Measurements from ENCODE around the gene RPS6KC1.
"Not testable (repeated sequence)": the region's sequence is repeated elsewhere in the genome, so short reads cannot be mapped to it uniquely, and the experiment has no call there.

RPS6KC1 gene

DNA sequence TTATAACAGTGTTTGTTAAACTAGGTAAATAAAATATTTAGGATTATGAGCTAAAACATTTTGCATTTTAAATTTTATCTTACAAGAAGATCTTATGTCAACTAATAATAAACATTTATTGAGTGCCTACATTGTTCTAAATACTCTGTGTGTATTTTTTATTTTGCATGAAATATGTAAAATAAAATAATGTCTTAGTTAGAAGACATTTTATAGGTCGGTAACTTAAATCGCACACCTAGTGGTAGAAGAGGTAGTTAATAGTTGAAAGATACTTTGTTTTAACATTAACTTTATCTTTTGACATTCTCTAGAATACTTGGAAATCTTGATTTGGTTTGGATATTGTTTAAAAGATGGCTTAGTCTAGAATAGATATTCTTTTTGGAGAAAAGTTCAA lies 60.5 kb downstream of the RPS6KC1 start:
- peaks cover 15% of the 10 kb centered on the region for H3K4me1 Mint-ChIP-seq
- H3K4me3 Mint-ChIP-seq: no peak overlapping the region
- no peak for DNase-seq
- H3K9me3 Mint-ChIP-seq: peaks cover 0 to 6% of the 10 kb centered on the region in 2 donors
- no peak overlapping the region for H3K27ac Mint-ChIP-seq
- H3K27me3 Mint-ChIP-seq: no peaks in the 10 kb centered on the region
- no peak for ATAC-seq

DNA sequence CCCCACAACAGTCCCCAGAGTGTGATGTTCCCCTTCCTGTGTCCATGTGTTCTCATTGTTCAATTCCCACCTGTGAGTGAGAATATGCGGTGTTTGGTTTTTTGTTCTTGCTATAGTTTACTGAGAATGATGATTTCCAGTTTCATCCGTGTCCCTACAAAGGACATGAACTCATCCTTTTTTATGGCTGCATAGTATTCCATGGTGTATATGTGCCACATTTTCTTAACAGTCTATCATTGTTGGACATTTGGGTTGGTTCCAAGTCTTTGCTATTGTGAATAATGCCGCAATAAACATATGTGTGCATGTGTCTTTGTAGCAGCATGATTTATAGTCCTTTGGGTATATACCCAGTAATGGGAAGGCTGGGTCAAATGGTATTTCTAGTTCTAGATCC lies 61.7 kb downstream of the RPS6KC1 start:
- not testable (repeated sequence) for ATAC-seq, DNase-seq, H3K27me3 Mint-ChIP-seq, H3K27ac Mint-ChIP-seq, H3K9me3 Mint-ChIP-seq, H3K4me3 Mint-ChIP-seq
- H3K4me1 Mint-ChIP-seq: peaks cover 15% of the 10 kb centered on the region

DNA sequence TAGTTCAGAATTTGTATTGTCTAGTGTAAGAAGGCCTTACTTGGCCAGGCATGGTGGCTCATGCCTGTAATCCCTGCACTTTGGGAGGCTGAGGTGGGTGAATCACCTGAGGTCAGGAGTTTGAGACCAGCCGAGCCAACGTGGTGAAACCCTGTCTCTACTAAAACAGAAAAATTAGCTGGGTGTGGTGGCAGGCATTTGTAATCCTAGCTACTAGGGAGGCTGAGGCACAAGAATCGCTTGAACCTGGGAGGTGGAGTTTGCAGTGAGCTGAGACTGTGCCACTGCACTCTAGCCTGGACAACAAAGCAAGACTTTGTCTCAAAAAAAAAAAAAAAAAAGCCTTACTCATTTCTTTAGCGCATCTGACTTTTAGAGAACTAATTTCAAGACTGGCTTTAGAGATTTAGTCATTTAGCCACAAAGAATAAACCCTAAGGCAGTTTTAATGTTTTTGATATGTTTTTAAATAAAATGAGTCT lies 66.7 kb downstream of the RPS6KC1 start:
- not testable (repeated sequence) for H3K27me3 Mint-ChIP-seq, ATAC-seq, H3K4me3 Mint-ChIP-seq, DNase-seq, H3K9me3 Mint-ChIP-seq, H3K4me1 Mint-ChIP-seq, H3K27ac Mint-ChIP-seq

DNA sequence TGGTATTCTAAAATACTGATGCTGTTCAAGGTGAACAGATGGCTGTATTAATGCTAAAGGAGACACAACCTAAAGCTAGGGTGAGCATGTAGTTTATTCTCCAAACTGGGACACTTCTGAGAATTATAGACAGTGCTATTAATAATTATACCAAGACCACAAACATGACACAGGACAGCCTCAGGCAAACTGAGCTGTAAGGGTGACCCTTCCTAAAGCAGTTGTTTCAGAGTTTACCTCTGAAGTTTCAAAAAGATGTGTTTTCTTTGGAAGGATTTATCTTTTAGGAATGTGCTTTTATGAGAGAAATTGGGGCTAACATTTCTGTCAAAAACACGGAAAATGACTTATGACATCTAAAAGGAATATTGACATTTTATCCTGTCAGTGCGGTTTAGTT lies 68.8 kb downstream of the RPS6KC1 start:
- Mint-ChIP-seq H3K4me3 (no peak overlapping the region), H3K27ac (no peak overlapping the region), H3K9me3 (no peaks in the 10 kb centered on the region)

DNA sequence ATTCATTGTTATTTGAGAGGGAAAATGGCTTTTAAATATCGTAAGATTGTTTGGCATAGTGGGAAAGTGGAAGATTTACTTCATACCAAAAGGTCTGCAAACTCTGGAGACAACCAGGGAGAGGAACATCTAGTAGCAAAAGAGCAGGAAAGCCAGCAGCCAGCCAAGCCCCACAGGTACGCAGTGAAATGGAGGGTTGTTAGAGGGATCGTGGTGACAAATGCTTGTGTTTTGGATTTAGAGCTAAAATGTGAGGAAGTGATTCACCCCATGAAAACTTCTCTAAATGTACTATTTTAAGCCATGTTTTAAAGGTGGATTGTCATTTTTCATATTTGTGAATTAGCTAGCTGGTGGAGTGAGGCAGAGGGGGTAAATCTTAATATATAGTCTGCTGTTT lies 69.3 kb downstream of the RPS6KC1 start:
- no peaks in the 10 kb centered on the region for H3K27me3 Mint-ChIP-seq
- no peak overlapping the region for H3K4me3 Mint-ChIP-seq
- no peak for DNase-seq
- ATAC-seq: no peak
- no peaks in the 10 kb centered on the region for H3K9me3 Mint-ChIP-seq
- no peak overlapping the region for H3K27ac Mint-ChIP-seq
- no peaks in the 10 kb centered on the region for H3K4me1 Mint-ChIP-seq

More for the DNA sequence above, 68.8 kb downstream of the RPS6KC1 start:
- no peaks in the 10 kb centered on the region for H3K4me1 Mint-ChIP-seq
- no peaks in the 10 kb centered on the region for H3K27me3 Mint-ChIP-seq
- DNase-seq (no peak), ATAC-seq (no peak)

DNA sequence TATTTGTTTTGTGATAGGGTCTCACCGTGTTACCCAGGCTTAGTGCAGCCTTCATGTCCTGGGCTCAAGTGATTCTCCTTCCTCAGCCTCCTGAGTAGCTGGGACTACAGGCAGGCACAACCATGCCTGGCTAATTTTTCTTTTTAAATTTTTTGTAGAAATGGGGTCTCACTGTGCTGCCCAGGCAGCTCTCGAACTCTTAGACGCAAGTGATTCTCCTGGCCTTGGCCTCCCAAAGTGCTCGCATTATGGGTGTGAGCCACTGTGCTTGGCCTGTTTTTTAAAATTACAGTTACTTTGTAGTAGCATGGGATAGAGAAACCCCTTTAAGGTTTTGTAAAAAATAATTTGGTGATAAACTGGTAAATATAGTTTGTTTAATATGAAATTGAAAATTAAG lies 69.9 kb downstream of the RPS6KC1 start:
- Mint-ChIP-seq H3K27ac (no peak overlapping the region), H3K9me3 (no peaks in the 10 kb centered on the region), H3K4me1 (no peaks in the 10 kb centered on the region), H3K27me3 (no peaks in the 10 kb centered on the region), H3K4me3 (no peak overlapping the region)
- DNase-seq (no peak), ATAC-seq (no peak)

DNA sequence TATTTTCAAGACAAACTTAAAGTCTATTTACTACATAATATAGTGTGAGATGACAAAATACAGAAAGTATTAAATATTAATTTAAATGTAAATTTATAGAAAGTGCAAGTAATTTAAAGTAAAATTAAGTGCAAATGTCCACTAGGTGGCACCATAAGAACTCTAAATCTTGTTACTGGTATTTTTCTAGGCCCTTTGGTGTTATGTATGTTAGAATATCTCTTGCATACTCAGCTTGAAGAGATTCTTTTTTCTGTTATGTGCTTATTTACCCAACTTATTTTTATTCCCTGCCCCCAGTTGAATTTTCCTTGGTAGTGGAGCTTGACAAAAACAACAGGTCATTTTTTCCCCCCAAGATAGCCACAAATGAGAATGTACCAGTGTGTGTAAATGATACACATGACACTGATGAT lies 71.5 kb downstream of the RPS6KC1 start:
- ATAC-seq: no peak
- Mint-ChIP-seq H3K9me3 (no peaks in the 10 kb centered on the region), H3K4me1 (no peaks in the 10 kb centered on the region), H3K27ac (no peak overlapping the region), H3K27me3 (no peaks in the 10 kb centered on the region), H3K4me3 (no peak overlapping the region)
- DNase-seq: no peak

DNA sequence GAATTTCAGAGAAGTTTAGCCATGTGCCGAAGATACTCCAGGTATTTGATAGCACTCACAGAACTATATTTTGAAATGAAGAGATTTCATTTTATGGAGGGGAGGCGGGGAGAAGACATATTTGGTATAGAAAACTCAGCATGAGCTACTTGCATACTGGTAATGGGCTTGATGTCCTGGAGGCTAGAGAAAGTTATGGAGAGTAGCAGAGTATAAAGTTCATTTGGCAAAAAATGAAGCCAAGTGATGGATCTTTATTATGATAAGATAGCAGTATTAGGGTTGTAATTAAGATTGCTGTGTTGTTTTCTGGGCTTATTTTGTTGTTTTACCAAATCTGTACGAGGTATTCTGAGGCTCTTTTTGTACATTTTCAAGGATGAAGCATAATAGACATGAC lies 72.0 kb downstream of the RPS6KC1 start:
- ATAC-seq (no peak), DNase-seq (no peak)
- Mint-ChIP-seq H3K4me3 (no peak overlapping the region), H3K9me3 (no peaks in the 10 kb centered on the region), H3K4me1 (no peaks in the 10 kb centered on the region), H3K27me3 (no peaks in the 10 kb centered on the region), H3K27ac (no peak overlapping the region)

DNA sequence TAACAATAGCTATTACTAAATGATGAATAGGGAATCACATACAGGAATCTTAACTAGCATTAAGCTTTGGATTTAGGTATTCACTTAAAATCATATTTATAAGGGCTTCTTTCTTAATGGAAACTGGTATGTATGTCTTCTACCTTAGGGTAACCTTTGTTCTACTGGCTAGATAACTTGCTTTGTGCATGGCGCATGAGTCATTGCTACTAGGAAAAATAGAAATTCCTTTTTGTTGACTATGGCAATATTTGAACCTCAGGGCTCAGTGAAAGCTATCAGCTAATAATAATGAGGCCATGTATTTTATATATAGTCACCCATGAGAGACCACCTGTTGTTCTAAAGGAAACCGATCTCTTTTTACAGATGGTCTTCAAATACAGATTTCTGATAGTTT lies 72.5 kb downstream of the RPS6KC1 start:
- ATAC-seq (no peak), DNase-seq (no peak)
- Mint-ChIP-seq H3K27me3 (no peaks in the 10 kb centered on the region), H3K4me3 (no peak overlapping the region), H3K4me1 (no peaks in the 10 kb centered on the region), H3K9me3 (no peaks in the 10 kb centered on the region), H3K27ac (no peak overlapping the region)

DNA sequence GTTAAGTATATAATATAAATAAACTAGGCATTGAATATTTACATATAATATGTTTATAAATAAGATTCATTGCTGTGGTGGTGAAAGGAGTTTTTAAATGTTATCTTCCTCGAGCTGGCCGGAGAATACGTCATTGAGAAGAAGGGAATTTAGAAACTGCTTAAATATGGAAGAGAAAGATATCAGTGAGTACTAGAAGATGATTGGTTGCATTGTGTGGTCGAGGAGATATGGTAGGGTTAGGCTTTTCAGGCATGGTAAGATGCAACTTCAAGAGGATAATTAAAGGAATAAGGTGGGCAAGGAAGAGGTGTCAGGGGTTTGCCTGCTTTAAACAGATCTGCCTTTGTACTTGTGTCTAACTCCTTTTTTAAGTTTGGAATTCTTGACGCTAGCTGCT lies 73.5 kb downstream of the RPS6KC1 start:
- Mint-ChIP-seq H3K4me3 (no peak overlapping the region), H3K9me3 (no peaks in the 10 kb centered on the region), H3K27me3 (no peaks in the 10 kb centered on the region), H3K27ac (no peak overlapping the region), H3K4me1 (no peaks in the 10 kb centered on the region)
- no peak for DNase-seq
- no peak for ATAC-seq

DNA sequence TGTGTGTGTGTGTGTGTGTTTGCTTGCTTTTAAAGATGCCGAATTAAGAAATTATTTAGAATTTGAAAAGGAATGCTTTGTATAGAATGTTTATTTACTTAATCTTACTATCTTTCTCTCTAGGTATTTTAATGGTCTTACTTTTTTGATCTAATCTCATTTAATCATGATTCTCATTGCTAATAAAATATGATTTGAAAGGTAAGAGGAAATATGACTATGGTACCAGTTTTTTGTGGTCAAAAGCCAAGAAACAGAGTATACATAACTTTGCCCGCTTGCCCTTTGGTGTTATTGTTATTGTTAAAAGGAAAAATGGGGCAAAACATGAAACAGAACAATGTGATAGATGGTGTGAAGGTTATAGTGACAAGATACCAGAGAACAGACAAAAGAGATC lies 74.6 kb downstream of the RPS6KC1 start:
- Mint-ChIP-seq H3K4me1 (no peaks in the 10 kb centered on the region), H3K27ac (no peak overlapping the region), H3K9me3 (no peaks in the 10 kb centered on the region), H3K4me3 (no peak overlapping the region), H3K27me3 (no peaks in the 10 kb centered on the region)
- DNase-seq (no peak), ATAC-seq (no peak)

DNA sequence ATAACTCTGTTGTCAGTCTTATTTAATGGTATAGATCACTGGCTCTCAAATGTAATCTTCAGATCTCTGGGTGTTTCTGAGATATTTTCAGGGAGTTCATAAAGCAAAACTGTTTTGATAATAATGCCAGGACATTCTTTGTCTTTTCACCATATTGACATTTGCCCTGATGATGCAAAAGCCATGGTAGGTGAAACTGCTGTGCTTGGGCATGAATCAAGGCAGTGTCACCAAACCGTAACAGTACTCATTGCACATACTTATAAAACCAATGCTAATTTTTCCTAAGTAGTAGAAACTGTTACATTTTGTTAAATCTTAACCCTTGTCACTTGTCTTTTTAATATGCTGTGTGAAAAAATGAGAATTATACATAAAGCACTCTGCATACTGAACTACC lies 76.0 kb downstream of the RPS6KC1 start:
- H3K27me3 Mint-ChIP-seq: no peaks in the 10 kb centered on the region
- ATAC-seq: no peak

DNA sequence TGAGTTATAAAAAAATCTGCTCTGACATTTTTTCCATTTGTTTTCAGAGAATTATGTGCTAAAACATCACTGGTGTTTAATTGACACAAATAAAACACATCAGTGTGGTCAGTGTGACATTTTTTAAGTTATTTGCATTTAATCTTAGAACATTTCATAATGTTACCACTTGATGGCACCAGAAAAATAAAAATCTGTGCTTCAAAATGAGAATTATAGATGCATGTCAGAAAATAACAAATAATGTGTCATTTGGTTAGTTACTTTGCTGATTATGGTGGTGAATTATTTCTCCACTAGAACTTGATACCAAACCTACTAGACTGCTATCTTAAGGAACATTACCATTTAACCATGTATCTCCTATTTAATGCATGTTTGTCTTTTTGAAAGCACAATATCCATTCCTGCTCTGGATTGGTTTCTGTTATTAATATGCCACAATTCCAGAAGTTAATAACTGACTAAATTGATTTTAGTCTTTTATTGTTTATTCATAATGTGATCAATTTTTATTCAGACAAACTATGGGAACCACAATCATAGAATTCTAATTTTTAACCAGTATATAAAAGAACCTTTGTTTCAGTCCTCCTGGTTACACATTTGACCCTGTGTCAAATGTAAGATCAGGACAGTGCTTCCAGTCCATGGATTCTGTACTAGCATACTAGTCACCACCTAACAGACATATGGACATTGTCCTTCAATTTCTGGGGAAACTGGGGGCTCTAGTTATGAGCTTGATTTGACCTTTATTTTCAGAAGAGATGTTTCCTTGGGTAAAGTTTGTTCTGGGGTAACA lies 81.0 kb downstream of the RPS6KC1 start:
- no peaks in the 10 kb centered on the region for H3K9me3 Mint-ChIP-seq
- ATAC-seq (no peak), DNase-seq (no peak)
- H3K27me3 Mint-ChIP-seq: no peaks in the 10 kb centered on the region
- no peaks in the 10 kb centered on the region for H3K4me1 Mint-ChIP-seq
- no peak overlapping the region for H3K27ac Mint-ChIP-seq
- H3K4me3 Mint-ChIP-seq: no peak overlapping the region

More for the DNA sequence above, 76.0 kb downstream of the RPS6KC1 start:
- H3K4me1 Mint-ChIP-seq: no peaks in the 10 kb centered on the region
- H3K9me3 Mint-ChIP-seq: no peaks in the 10 kb centered on the region
- H3K27ac Mint-ChIP-seq: no peak overlapping the region
- DNase-seq: no peak
- no peak overlapping the region for H3K4me3 Mint-ChIP-seq

DNA sequence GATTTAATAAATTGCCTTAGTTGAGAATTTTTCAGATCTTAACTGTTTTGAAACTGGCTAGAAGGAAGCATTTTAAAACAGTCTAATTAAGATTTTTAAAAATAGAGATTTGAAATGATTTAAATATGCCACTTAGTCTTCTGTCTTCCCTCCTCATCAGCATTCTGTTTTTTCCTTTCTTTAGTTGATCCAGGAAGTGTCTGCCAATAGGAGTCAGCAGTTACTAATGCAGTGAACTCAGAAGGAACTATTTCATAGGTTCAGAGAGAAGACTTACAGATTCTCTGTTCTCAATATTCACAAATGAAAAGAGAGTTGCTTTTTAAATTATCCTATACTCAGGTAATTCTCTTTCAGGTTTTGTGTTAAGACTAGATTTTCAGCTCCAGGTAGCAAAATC lies 84.5 kb downstream of the RPS6KC1 start:
- Mint-ChIP-seq H3K9me3 (peaks cover 0 to 9% of the 10 kb centered on the region in 2 donors), H3K4me1 (no peaks in the 10 kb centered on the region), H3K27ac (no peak overlapping the region), H3K27me3 (no peaks in the 10 kb centered on the region), H3K4me3 (no peak overlapping the region)
- no peak for ATAC-seq
- DNase-seq: no peak

DNA sequence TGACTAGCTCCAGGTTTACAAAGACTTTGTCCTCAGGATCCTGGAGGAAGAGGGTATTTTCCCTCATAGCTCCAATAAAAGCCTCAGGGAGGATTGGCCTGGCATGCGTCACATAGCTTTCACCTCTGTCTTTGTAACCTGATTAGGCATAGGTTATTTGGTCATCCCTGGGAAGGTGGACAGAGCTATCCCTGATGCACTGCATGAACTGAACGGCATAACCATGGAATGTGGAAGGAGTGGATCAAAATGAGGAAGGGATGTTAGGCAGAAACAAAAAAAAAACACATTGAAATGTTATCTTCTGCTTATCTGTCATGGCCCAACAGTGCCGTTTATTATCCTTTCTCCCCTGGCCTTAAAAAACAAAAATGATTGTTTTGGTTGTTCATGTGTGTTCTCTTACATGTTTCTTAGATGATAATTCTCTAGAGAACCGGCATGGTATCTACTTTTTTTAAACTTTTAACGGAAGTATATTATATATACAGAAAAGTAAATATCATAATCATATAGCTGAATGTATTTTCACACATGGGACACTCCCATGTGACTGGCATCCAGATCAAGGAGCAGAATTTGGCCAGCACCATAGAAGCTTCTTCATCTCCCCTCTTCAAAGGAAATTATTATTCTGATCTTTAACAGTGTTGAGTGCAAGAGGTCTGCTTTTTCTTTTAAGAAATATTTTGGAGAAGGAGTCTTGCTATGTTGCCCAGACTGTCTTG lies 85.3 kb downstream of the RPS6KC1 start:
- H3K4me1 Mint-ChIP-seq: peaks cover 2% of the 10 kb centered on the region
- no peak overlapping the region for H3K27ac Mint-ChIP-seq
- no peak overlapping the region for H3K4me3 Mint-ChIP-seq
- peaks cover 0 to 10% of the 10 kb centered on the region in 2 donors for H3K9me3 Mint-ChIP-seq
- no peak for ATAC-seq
- H3K27me3 Mint-ChIP-seq: no peaks in the 10 kb centered on the region
- DNase-seq: no peak

DNA sequence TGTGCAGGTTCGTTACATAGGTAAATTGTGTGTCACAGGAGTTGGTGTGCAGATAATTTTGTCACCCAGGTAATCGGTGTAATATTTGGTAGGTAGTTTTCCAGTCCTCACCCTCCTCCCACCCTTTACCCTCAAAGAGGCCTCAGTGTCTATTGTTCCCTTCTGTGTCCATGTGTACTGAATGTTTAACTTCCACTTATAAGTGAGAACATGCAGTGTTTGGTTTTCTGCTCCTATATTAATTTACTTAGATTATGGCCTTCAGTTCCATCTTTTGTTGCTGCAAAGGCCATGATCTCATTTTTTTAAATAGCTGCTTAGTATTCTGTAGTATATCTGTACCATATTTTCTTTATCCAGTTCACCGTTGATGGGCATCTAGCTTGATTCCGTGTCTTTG lies 87.3 kb downstream of the RPS6KC1 start:
- DNase-seq: no peak
- Mint-ChIP-seq H3K9me3 (peaks cover 0 to 15% of the 10 kb centered on the region in 2 donors), H3K4me3 (no peak overlapping the region), H3K27me3 (no peaks in the 10 kb centered on the region), H3K27ac (no peak overlapping the region), H3K4me1 (peaks cover 12% of the 10 kb centered on the region)
- ATAC-seq: no peak

Measured in stimulated activated naive CD8-positive, alpha-beta T cell treated with anti-CD3 and anti-CD28 coated beads, Interleukin-15, amount 100 ng/mL, for 72 hours (primary cell).